Prostate gland (tissue), 2 donors: ENCODE data around the gene CPLANE2.

Source experiments
- POLR2A ChIP-seq: fragments of 450-650 bp; IDR thresholded peaks from one replicate; pipeline ENCODE4 v1.6.1; 2016; ENCODE audit warnings: antibody characterized with exemption, mild to moderate bottlenecking
- POLR2AphosphoS5 ChIP-seq: sonication (generic); formaldehyde crosslinking; IDR thresholded peaks from one replicate; pipeline ENCODE4 v1.6.1; 2017; ENCODE audit warnings: antibody characterized with exemption
- TF ChIP-seq, protein P1 (sequence below), 4 experiments: fragments of 200-600 bp in 2 of 4; fragments of 450-650 bp in 2 of 4; sonication (generic) in 2 of 4; IDR thresholded peaks; 1 replicate in 3 of 4; 2 replicates in 1 of 4; pipeline ENCODE4 v1.5.1; 2016 to 2019; ENCODE audit warnings: antibody characterized with exemption in 4 of 4, mild to moderate bottlenecking in 2 of 4, moderate library complexity in 2 of 4

DNA sequence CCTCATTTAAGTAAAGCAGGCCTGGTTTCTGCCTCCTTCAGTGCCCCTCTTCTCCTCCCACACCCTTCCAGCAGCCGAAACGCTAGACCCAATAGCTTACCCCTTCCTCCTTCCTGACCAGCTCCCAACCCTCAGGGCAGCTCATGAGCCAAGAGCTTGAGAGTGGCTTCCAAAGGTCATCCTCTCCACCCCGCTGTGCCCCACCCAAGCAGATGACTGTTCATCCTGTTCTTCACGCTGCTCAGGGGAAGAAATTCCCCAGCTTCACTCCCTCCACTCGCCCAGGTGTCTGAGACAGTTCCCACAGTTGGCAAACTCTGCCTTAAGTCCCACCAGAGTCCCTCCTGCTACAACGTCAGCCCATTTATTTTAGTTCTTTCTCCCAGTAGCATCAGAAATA, 48.0 kb downstream of the CPLANE2 start:
- TF ChIP-seq, protein P1, sequence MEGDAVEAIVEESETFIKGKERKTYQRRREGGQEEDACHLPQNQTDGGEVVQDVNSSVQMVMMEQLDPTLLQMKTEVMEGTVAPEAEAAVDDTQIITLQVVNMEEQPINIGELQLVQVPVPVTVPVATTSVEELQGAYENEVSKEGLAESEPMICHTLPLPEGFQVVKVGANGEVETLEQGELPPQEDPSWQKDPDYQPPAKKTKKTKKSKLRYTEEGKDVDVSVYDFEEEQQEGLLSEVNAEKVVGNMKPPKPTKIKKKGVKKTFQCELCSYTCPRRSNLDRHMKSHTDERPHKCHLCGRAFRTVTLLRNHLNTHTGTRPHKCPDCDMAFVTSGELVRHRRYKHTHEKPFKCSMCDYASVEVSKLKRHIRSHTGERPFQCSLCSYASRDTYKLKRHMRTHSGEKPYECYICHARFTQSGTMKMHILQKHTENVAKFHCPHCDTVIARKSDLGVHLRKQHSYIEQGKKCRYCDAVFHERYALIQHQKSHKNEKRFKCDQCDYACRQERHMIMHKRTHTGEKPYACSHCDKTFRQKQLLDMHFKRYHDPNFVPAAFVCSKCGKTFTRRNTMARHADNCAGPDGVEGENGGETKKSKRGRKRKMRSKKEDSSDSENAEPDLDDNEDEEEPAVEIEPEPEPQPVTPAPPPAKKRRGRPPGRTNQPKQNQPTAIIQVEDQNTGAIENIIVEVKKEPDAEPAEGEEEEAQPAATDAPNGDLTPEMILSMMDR (IDR thresholded peaks at IDR 0.05), result no peak
- TF ChIP-seq POLR2A (no peak), POLR2AphosphoS5 (no peak)
